Aorta (tissue), 5 donors: ENCODE measurements around the gene ZNF765. TPM values are rescaled to one million over a fixed set of nuclear protein-coding genes. Genes with fewer than 3 reads are reported as not detected.
"Not testable (repeated sequence)": the region's sequence is repeated elsewhere in the genome, so short reads cannot be mapped to it uniquely, and the experiment has no call there.

Experiments
- ATAC-seq: fragments of 200-7000 bp; cut with Tn5 transposase; one replicate; pipeline ENCODE4 v1.9.1; 2022; ENCODE audit warnings: moderate library complexity; ENCODE audit not compliant: low FRiP score
- DNase-seq, 2 donors: peaks; one replicate each; pipeline ENCODE4 v3.0.0-alpha.2; 2020
- H3K27ac ChIP-seq, 2 donors: one replicate each; pipeline ENCODE4 v1.5.1; 2013; ENCODE audit warnings: low read length in 2 of 2, mild to moderate bottlenecking in 2 of 2, moderate library complexity in 2 of 2, control low read depth in 1 of 2, inconsistent platforms in 1 of 2, low read depth in 1 of 2
- H3K27me3 ChIP-seq, 2 donors: one replicate each; pipeline ENCODE4 v1.6.1; 2013; ENCODE audit warnings: control low read depth in 1 of 2, low read length in 1 of 2, mild to moderate bottlenecking in 1 of 2, moderate library complexity in 1 of 2; ENCODE audit not compliant: insufficient read depth in 2 of 2, control insufficient read depth in 1 of 2
- H3K36me3 ChIP-seq, 2 donors: one replicate each; pipeline ENCODE4 v1.6.1; 2013; ENCODE audit warnings: control low read depth in 1 of 2, low read length in 1 of 2, mild to moderate bottlenecking in 1 of 2; ENCODE audit not compliant: insufficient read depth in 2 of 2, control insufficient read depth in 1 of 2
- H3K4me1 ChIP-seq, 2 donors: one replicate each; pipeline ENCODE4 v1.6.1; 2013; ENCODE audit warnings: low read length in 2 of 2, control low read depth in 1 of 2, mild to moderate bottlenecking in 1 of 2, moderate library complexity in 1 of 2; ENCODE audit not compliant: insufficient read depth in 2 of 2, control insufficient read depth in 1 of 2
- H3K4me3 ChIP-seq, 2 donors: one replicate each; pipeline ENCODE4 v1.5.1; 2013; ENCODE audit warnings: low read length in 2 of 2, control low read depth in 1 of 2, mild to moderate bottlenecking in 1 of 2
- H3K9me3 ChIP-seq: one replicate; pipeline ENCODE4 v1.6.1; 2013; ENCODE audit warnings: mild to moderate bottlenecking, low read length; ENCODE audit not compliant: control insufficient read depth
- WGBS, 2 donors: extraction: QIAGEN DNeasy Blood & Tissue Kit; methylation state at CpG; one replicate each; pipeline ENCODE4 v1.1.7; 2013; 5-methylcytosine and 5-hydroxymethylcytosine counted together
- intact Hi-C, 2 donors: fragments of 100-400 bp; cut with DNase I; formaldehyde crosslinking; loops; one replicate each; pipeline versions ENCODE4 v1.14.2 to v1.15.0; 2022
- polyA plus RNA-seq, 2 donors: library from polyadenylated mRNA; stranded (reverse); fragments of 200-250 nt; gene quantifications; one replicate each; pipeline ENCODE4 v1.2.3, GENCODE V29; 2013
- total RNA-seq, 2 donors: library from RNA; stranded (reverse); fragmentation: NEBNext Ultra II Directional; extraction: Animal tissue kit (Norgen Biotek cat#: 25700); gene quantifications; one replicate each; pipeline ENCODE4 v1.2.1, GENCODE V29; 2021
- donor health status: healthy with polysubstance abuse.
- donor health status: Bipolar disorder and iron deficiency.
- donor health status: DM: no; HTN: no; CAD: no.
- donor health status: DM: no; HTN: no; CAD: no.
- donor health status: DM: yes; HTN: yes; CAD: no.

Gene ZNF765
- total and polyA plus RNA-seq, 4 donors, result 2.8 to 13.5 (median 6.4) TPM

DNA sequence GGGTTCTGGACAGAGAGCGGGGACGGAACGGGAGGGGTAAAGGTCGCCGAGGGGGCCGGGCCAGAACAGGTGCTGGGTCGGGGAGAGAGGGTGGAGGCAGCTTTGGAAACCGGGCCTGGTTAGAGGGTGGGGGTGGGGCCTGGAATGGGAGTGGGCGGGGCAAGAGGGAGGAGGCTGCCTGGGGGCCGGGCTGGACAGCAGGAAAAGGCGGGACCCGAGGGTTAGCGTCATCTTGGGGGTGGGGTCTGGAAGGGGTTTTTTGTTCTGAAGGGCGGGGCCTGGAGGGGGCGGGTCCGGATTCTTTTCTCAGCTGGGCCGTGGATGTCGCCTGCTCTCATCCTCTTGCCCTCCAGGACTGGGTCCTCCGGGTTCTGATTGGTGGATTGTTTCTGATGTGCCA, 68.3 kb downstream of the ZNF765 start:
- peak; percentile 69 to 83 for DNase-seq
- intact Hi-C loops, result no loop called here
- WGBS, 2 donors, result 2 to 5% methylated on average over 19 of the region's 19 CpGs

DNA sequence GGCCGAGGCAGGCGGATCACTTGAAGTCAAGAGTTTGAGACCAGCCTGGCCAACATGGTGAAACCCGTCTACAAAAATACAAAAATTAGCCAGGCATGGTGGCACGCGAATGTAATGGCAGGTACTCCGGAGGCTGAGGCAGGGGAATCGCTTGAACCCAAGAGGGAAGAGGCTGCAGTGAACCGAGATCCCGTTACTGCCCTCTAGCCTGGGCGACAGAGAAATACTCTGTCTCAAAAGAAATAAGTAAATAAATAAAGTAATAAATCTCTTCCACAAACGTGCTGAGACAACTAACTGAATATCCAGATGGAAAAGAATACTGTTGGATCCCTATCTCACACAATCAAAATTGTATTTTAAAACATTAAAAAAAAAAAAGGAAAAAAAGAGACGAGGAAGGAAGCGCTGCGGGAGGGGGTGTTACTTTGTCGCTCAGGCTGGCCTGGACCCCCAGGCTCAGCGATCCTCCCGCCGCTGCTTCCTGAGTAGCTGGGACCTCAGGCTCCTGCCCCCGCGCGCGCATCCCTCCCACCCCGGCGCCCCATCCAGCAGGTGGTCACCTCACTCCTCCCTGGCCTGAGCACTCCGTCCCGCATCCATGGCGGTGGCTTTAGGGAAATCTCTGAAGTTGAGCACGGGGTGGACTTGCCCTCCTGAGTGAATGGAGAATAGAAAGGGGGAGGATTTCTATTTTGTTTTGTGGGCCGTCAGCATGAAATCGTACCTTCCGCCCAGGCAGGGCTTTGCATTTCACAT, 72.0 kb downstream of the ZNF765 start:
- Histone ChIP-seq H3K9me3 (no peaks in the 10 kb centered on the region), H3K27ac (no peak overlapping the region), H3K4me3 (peak overlapping the region; percentile 67 to 82), H3K27me3 (no peaks in the 10 kb centered on the region), H3K4me1 (no peaks in the 10 kb centered on the region), H3K36me3 (no peaks in the 10 kb centered on the region)
- intact Hi-C loops, result loop anchor here in 1 of 2 donors (5.0 kb wide), 2 partner anchors 35 to 270 kb away; partner anchors contain the start of gene ZNF761
- DNase-seq (peak in 1 of 2 donors; percentile 47), ATAC-seq (peak; percentile 49)
- 8 to 10% methylated on average over 26 to 31 of the region's 31 CpGs for WGBS, 2 donors

More for the DNA sequence above, 68.3 kb downstream of the ZNF765 start:
- Histone ChIP-seq H3K27me3 (peaks cover 0 to 2% of the 10 kb centered on the region in 2 donors), H3K4me1 (no peaks in the 10 kb centered on the region), H3K9me3 (peaks cover 7% of the 10 kb centered on the region), H3K4me3 (no peak overlapping the region), H3K27ac (no peak overlapping the region), H3K36me3 (no peaks in the 10 kb centered on the region)
- peak; percentile 63 for ATAC-seq

- peak within 1 kb of the TSS in 1 of 2 donors; percentile 18 for H3K27ac ChIP-seq
- peak within 1 kb of the TSS; percentile 77 to 82 for H3K4me3 ChIP-seq
- no peaks in the 10 kb centered on the region for H3K27me3 ChIP-seq
- ATAC-seq (peak; percentile 99), DNase-seq (peak; percentile 98 to 99)
- H3K36me3 ChIP-seq, result no peaks in the 10 kb centered on the region
- 0 to 1% methylated on average over 50 to 55 of the region's 55 CpGs for WGBS, 2 donors
- intact Hi-C loops, result loop anchor here in 1 of 2 donors (5.0 kb wide), 2 partner anchors 35 to 270 kb away; partner anchors contain the start of gene ZNF761
- H3K9me3 ChIP-seq, result no peaks in the 10 kb centered on the region
- no peaks in the 10 kb centered on the region for H3K4me1 ChIP-seq
These were observed 72.7 kb downstream of the ZNF765 start, which contains the start of gene ZNF813 for GRCh38 chr19:53467485-53468262. TSS of gene ZNF813 (plus strand) at chr19:53467733. CDS start at chr19:53483823, 16,090 bp downstream.

- not testable (repeated sequence) for H3K27me3 ChIP-seq, H3K4me1 ChIP-seq, H3K4me3 ChIP-seq, H3K36me3 ChIP-seq, H3K9me3 ChIP-seq, DNase-seq, H3K27ac ChIP-seq, ATAC-seq
- 18 to 25% methylated on average over 8 of the region's 8 CpGs for WGBS, 2 donors
- intact Hi-C loops, result loop anchor here in 1 of 2 donors (5.0 kb wide), 2 partner anchors 36 to 271 kb away; partner anchors contain the start of gene ZNF761
These were observed 73.7 kb downstream of the ZNF765 start for GRCh38 chr19:53468628-53469027.

DNA sequence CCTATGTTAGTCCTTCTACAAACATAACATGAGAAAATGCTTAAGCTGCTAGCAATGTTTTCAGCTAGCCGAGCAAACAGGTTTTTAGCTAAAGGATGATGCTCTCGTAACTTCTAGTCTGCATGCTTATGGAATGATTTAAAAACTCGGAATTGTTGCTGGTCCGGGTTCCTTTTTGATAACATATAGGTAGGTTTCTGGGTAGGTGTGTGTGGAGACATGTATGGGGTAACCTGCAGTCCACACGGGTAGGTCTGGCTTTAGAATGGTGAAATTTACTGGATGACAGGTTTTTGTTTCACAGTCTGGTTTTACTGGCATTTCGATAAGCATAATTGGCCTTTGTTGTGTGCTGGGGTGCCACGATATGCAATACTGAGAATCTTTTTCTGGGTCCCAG, 77.0 kb downstream of the ZNF765 start:
- Histone ChIP-seq H3K36me3 (no peaks in the 10 kb centered on the region), H3K9me3 (peaks cover 5% of the 10 kb centered on the region), H3K4me1 (no peaks in the 10 kb centered on the region), H3K27me3 (no peaks in the 10 kb centered on the region), H3K4me3 (no peak overlapping the region), H3K27ac (no peak overlapping the region)
- ATAC-seq, result no peak
- intact Hi-C loops, result no loop called here
- no peak for DNase-seq
- WGBS, 2 donors, result 91 to 95% methylated on average over 7 of the region's 7 CpGs

- ATAC-seq, H3K4me1 ChIP-seq, H3K27me3 ChIP-seq, H3K36me3 ChIP-seq, DNase-seq, H3K4me3 ChIP-seq, intact Hi-C loops, H3K27ac ChIP-seq, H3K9me3 ChIP-seq: not testable (repeated sequence)
- WGBS, 2 donors, result 40 to 44% methylated on average over 1 of the region's 1 CpG
These were observed 79.9 kb downstream of the ZNF765 start for GRCh38 chr19:53474832-53475231.

- H3K4me1 ChIP-seq, H3K4me3 ChIP-seq, ATAC-seq, H3K36me3 ChIP-seq, H3K27ac ChIP-seq, intact Hi-C loops, DNase-seq, H3K27me3 ChIP-seq: not testable (repeated sequence)
- peaks cover 12% of the 10 kb centered on the region for H3K9me3 ChIP-seq
- WGBS, 2 donors, result 80 to 87% methylated on average over 6 of the region's 6 CpGs
These were observed 80.5 kb downstream of the ZNF765 start for GRCh38 chr19:53475470-53475869.
